ENCODE results near the gene NCAPD2.
"Not testable (repeated sequence)": the region's sequence is repeated elsewhere in the genome, so short reads cannot be mapped to it uniquely, and the experiment has no call there.

The NCAPD2 gene

GRCh38 chr12:6494258-6494743 is 399 bp downstream of the NCAPD2 start:
- DNase-seq (ENCODE audit: low spot score) (no peak), FAIRE-seq (no peak)

DNA sequence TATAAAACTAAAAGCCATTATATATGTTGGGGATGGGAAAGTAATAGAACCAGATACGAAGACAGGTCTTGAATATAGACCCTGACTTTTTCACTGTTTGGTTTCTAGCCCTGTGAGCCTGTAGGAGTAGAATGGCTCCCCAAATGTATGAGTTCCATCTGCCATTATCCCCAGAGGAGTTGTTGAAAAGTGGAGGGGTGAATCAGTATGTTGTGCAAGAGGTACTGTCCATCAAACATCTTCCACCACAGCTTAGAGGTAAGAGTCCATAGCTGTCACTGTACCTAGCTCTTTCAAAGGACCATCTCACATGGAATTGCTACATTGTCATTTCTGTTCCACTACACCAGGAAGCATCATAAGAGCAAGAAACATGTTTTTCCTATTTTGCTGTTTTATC is 1.1 kb downstream of the NCAPD2 start:
- FAIRE-seq (no peak), DNase-seq (ENCODE audit: low spot score) (no peak)

DNA sequence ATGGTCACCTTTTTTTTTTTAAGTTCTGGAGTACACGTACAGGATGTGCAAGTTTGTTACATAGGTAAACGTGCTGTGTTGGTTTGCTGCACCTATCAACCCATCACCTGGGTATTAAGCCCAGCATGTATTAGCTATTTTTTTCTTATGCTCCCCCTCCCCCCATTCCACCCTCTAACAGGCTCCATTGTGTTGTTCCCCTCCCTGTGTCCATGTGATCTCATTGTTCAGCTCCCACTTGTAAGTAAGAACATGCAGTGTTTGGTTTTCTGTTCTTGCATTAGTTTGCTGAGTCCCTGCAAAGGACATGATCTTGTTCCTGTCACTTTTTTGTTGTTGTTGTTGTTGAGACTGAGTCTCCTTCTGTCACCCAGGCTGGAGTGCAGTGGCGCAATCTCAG is 3.4 kb downstream of the NCAPD2 start:
- DNase-seq (ENCODE audit: low spot score); FAIRE-seq: not testable (repeated sequence)

DNA sequence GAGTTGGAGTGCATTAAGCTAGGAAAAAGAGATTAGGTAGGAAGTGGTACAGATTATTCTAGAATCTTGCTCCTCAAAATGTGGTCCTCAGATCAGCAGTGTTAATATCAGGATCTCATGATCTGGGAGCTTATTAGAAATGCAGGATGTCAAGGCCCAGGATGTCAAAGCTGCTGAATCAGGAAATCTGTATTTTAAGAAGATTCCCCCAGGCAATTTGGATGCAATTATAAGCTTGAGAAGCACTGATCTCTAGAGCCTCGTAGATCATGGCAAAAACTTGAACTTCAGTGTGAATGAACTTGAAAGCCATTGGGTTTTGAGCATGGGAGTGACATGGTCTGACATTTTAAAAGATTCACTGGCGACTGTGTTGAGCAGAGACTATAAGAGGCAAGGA is 6.6 kb downstream of the NCAPD2 start:
- DNase-seq (ENCODE audit: low spot score): no peak

GRCh38 chr12:6507102-6507998 is 13.4 kb downstream of the NCAPD2 start:
- FAIRE-seq (no peak), DNase-seq (ENCODE audit: low spot score) (no peak)

More for the DNA sequence above, 6.6 kb downstream of the NCAPD2 start:
- no peak for FAIRE-seq

DNA sequence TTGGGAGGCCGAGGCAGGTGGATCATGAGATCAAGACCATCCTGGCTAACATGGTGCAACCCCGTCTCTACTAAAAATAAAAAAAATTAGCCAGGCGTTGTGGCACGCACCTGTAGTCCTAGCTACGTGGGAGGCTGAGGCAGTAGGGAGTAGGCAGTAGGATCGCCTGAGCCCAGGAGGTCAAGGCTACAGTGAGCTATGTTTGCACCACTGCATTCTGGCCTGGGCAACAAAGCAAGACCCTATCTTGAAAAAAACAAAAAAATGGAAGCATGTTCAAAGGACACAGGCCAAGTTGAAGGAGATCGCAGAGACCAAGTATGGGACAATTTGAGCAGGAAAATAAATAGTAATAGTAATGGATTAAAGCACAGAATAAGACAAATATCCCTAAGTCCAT is 14.2 kb downstream of the NCAPD2 start:
- DNase-seq (ENCODE audit: low spot score): no peak
- FAIRE-seq: no peak

GRCh38 chr12:6520186-6520585 is 26.3 kb downstream of the NCAPD2 start:
- DNase-seq (ENCODE audit: low spot score) (no peak), FAIRE-seq (peak; percentile 89)

GRCh38 chr12:6522193-6522592 is 28.3 kb downstream of the NCAPD2 start:
- DNase-seq (ENCODE audit: low spot score) (no peak), FAIRE-seq (no peak)

GRCh38 chr12:6523708-6524107 is 29.8 kb downstream of the NCAPD2 start:
- DNase-seq (ENCODE audit: low spot score) (no peak), FAIRE-seq (no peak)

- FAIRE-seq: no peak
Measured at GRCh38 chr12:6524648-6525047, 30.7 kb downstream of the NCAPD2 start.

DNA sequence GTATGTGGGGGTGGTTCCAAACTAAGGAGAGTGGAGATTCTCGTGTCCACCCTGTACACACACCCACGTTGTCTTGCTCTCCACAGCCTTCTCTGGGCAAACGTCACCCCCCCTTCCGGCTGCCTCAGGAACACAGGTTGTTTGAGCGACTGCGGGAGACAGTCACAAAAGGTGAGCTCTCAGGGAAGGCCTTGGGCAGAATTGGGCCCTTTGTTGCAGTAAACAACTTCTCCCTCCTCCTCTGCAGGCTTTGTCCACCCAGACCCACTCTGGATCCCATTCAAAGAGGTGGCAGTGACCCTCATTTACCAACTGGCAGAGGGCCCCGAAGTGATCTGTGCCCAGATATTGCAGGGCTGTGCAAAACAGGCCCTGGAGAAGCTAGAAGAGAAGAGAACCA is 32.3 kb downstream of the NCAPD2 start:
- DNase-seq (ENCODE audit: low spot score) (no peak), FAIRE-seq (no peak)

More at GRCh38 chr12:6524648-6525047, 30.7 kb downstream of the NCAPD2 start:
- no peak for DNase-seq (ENCODE audit: low spot score)

- FAIRE-seq (peak; percentile 48), DNase-seq (ENCODE audit: low spot score) (no peak)
Measured at GRCh38 chr12:6526766-6527525, 33.0 kb downstream of the NCAPD2 start.

DNA sequence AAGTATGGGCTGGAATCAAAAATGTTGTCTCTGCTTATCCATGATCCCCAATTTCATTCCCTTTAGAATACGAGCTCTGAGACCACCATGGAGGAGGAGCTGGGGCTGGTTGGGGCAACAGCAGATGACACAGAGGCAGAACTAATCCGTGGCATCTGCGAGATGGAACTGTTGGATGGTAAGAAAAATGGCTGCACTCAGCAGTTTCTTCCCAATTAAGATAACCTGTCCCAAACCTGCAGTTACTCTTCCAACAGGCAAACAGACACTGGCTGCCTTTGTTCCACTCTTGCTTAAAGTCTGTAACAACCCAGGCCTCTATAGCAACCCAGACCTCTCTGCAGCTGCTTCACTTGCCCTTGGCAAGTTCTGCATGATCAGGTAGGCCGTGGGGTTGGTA is 33.8 kb downstream of the NCAPD2 start:
- FAIRE-seq: no peak
- DNase-seq (ENCODE audit: low spot score): no peak

DNA sequence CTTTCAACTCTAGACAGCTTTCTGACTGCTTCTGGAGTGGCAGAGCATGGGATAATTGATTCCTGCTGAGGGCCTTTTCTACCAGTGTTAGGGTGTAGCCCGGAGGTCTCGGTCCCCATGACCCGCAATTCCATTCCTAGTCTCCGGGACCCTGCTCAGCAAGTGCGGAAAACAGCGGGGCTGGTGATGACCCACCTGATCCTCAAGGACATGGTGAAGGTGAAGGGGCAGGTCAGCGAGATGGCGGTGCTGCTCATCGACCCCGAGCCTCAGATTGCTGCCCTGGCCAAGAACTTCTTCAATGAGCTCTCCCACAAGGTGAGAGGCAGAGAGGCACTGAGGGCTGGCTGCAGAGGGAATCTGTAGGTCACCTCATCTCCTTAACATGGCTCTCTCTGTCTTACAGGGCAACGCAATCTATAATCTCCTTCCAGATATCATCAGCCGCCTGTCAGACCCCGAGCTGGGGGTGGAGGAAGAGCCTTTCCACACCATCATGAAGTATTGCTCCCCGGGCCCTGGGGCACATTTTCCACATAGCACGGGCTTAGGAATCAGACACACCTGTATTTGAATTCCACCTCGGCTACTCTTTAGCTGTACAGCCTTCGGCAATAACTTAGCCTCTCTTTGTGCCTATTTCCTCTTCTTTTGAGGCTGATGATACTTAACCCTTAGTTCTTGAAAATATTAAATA is 34.8 kb downstream of the NCAPD2 start:
- DNase-seq (ENCODE audit: low spot score) (no peak), FAIRE-seq (no peak)

DNA sequence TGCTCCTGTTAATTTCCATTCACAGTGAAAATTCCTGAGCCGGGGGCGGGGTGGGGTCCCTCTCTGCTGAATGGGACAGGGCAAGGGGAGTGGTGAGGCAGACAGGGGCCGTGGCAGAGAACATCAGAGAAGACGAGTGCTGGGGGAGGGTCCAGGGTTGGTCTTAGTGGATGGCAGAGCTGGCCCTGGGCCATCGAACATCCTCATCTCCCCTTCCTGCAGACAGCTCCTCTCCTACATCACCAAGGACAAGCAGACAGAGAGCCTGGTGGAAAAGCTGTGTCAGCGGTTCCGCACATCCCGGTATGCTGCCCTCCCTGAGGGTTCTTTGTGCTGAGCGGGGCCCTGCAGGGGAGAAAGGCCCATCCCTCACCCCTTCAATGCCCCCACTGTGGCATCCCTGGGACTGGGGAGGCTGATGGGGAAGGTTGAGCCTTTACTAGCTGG is 35.4 kb downstream of the NCAPD2 start:
- no peak for DNase-seq (ENCODE audit: low spot score)
- FAIRE-seq: no peak

DNA sequence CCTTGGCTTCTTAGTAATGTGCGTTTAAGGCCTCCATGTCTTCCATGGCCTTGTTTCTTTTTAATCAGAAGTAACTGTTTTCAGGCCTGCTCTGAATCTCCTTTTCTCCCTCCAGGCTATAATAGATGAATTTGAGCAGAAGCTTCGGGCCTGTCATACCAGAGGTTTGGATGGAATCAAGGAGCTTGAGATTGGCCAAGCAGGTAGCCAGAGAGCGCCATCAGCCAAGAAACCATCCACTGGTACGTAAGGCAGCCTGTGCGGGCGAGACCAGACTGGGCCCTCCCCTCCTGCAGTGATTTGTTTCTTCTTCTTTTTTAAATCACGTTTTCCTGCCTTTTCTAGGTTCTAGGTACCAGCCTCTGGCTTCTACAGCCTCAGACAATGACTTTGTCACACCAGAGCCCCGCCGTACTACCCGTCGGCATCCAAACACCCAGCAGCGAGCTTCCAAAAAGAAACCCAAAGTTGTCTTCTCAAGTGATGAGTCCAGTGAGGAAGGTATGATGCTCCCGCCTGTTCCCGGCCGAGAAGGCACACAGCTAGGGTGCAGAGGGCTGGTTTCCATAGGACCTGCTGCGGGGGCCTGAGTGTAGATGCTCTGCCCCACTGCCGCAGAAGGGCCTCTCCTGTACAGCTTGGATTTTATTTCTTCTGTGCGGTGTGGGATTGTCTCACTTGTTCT is 36.8 kb downstream of the NCAPD2 start:
- DNase-seq (ENCODE audit: low spot score) (no peak), FAIRE-seq (no peak)

DNA sequence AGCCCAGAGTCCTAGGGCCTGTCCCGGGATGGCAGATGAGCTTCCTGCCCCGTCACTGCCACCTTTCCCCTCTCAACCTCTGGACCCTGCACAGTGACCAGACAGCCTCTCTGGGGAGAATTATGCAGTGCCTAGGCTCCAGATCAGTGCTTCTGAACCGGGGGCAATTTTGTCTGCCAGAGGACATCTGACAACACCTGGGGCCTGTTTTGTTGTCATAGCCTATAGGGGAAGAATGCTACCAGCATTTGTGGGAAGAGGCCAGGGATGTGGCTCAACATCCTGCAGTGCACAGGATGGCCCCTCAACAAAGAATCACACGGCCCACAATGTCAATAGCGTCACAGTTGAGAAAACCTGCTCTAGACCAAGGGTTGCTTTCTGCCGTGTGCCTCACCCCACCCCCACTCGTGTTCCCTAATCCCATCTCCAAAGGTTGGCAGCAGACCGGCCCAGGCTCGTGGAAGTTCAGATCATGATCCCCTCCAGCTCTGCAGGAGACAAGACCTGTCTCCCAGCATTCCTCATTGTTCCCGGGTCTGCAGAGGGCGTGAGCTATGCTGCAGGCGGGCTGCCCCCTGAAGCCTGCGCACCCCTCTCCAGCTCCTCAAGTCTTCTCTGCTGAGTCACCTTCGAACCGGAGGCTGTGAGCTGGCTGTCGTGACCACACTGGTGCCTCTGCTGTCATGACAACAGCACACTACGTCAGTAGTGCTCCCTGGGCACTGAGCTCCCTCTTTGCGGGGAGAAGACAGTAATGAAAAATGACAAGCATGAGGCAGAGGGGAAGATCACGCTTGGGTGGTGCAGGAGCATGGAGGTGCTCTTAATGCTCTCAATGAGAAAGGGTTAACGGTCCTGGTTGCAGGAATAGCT is 38.4 kb downstream of the NCAPD2 start:
- DNase-seq (ENCODE audit: low spot score): peak; percentile 92
- FAIRE-seq: peak; percentile 89

GRCh38 chr12:6532927-6533652 is 39.2 kb downstream of the NCAPD2 start:
- FAIRE-seq (peak; percentile 82), DNase-seq (ENCODE audit: low spot score) (peak; percentile 76)

DNA sequence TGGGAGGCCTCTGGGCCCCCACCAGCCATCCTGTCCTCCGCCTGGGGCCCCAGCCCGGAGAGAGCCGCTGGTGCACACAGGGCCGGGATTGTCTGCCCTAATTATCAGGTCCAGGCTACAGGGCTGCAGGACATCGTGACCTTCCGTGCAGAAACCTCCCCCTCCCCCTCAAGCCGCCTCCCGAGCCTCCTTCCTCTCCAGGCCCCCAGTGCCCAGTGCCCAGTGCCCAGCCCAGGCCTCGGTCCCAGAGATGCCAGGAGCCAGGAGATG is 39.7 kb downstream of the NCAPD2 start:
- DNase-seq (ENCODE audit: low spot score) (no peak), FAIRE-seq (no peak)
